SKM-1 treated with dmso at 0.1 percent for 144 hours (cell line): ENCODE measurements around the gene IFT88.
"Not testable (repeated sequence)": the region's sequence is repeated elsewhere in the genome, so short reads cannot be mapped to it uniquely, and the experiment has no call there.

ENCODE experiments used
- DNase-seq: peaks from one replicate; lab custom pipeline; 2025; ENCODE audit not compliant: unreplicated experiment; lab: John Stamatoyannopoulos, UW

The IFT88 gene

DNA sequence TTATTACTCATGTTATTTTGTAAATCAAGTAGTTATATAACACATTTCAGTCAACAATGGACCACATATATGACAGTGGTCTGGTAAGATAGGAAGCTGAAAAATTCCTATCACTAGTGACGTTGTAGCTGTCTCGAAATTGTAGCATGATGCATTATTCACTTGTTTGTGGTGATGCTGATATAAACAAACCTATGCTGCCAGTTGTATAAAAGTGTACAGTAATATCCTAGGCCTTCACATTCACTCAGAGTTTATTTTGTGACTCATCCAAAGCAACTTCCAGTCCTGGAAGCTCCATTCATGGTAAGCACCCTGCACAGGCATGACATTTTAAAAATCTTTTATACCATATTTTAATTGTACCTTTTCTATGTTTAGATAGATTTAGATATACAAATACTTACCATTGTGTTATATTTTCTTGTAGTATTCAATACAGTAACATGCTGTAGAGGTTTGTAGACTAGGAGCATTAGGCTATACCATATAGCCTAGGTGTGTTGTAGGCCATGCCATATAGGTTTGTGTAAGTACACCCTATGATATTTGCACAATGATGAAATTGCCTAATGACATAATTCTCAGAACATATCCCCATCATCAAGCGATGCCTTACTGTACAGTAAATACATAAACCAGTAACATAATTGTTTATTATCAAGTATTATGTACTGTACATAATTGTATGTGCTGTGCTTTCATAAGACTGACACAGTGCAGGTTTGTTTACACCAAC, 49.3 kb downstream of the IFT88 start:
- no peak for DNase-seq

DNA sequence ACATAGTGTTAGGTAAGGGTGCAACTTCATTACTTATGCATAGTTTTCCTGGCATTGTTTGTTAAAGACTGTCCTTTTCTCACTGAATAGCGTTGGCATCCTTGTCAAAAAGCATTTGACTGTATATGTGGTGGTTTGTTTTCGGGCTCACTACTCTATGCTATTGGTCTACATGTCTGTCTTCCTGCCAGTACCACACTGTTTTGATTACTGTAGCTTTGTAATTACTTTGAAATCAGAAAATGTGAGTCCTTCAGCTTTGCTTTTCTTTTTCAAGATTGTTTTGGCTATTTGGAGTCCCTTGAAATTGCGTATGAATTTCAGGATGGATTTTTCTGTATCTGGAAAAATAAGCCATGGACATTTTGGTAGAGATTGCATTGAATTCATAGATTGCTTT, 56.0 kb downstream of the IFT88 start:
- no peak for DNase-seq

DNA sequence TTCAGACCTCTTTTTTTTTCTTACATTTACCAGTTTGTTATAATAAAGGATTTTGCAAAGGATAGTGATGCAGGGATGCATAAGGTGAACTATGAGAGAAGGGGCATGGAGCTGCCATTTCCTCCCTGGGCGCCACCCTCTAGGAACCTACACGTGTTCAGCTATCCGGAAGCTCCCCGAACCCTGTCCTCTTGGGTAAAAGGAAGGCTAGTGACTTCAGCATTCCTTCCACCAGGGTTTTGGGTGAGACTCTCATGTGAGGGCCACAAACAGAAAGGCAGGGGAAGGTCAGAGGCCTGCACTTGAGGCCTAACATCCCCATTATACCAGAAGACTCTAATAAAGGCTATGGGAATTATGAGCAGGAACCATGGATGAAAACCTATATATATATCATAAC, 57.3 kb downstream of the IFT88 start:
- no peak for DNase-seq

DNA sequence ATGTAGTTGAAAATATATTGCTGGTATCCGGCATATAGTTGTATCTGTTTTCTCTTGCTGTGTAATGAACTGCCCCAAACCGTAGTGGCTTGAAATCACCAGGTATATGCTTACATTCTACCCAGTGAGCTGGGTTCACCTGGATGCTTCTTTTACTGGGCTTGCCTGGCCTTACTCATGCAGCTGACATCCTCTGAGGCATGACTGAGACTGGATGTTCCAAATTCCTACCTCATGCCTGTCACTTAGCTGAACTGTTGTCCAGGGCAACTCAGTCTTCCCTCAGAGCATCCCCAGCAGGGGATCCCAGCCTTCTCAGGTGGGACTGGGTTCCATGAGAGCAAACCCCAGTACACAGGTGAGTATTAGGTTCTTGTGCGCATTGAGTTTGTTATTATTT, 66.8 kb downstream of the IFT88 start:
- no peak for DNase-seq

DNA sequence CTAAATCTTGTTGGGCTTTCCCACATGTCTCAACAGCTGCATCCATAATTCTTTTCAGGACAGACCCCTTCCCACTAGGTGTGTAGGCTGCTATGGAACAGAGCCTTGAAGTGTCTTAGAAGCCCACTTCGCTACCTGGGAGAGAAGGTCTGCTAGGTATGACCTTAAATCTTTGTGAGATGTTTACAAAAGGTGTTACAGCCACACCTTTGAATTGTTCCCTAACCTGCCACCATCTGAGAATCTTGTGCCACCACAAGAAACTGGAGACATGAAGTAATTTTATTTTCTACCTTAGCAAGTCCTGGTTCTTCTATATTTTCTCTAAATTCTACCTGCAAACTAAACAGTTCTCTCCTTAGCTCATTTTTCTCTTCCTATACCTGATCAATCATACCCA, 69.1 kb downstream of the IFT88 start:
- DNase-seq: no peak

DNA sequence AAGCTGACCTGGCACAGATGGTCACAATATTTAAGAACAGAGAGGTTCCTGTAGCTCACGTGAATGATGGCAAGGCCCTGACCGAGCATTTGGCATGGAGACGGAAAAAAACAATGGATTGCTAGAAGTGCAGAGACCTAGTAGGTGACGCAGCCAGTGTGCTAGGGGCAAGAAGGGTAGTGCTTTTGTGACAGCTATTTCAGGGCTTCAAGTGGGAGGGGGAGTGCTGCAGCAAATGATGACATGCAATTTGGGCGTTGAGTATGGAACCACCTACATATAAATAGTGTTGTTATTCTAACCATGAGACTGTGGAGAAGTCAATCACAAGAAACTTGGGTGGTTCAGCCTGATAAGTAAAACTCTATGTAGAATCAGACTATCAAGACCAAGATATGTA, 70.9 kb downstream of the IFT88 start:
- no peak for DNase-seq

DNA sequence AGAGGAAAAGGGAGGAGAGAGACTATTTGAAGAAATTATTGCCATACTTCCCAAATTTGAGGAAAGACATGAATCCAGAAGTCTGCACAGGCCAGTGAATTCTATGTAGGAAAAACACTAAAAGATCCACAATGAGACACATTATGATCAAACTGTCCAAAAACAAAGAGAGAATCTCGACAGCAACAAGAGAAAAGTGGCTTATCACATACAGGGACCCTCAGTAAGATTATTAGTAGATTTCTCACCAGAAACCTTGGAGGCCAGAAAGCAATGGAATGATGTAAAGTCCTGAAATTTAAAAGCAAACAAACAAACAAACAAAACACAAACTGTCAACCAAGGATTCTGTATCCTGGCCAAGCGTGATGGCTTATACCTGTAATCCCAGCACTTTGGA, 80.8 kb downstream of the IFT88 start:
- DNase-seq: no peak

DNA sequence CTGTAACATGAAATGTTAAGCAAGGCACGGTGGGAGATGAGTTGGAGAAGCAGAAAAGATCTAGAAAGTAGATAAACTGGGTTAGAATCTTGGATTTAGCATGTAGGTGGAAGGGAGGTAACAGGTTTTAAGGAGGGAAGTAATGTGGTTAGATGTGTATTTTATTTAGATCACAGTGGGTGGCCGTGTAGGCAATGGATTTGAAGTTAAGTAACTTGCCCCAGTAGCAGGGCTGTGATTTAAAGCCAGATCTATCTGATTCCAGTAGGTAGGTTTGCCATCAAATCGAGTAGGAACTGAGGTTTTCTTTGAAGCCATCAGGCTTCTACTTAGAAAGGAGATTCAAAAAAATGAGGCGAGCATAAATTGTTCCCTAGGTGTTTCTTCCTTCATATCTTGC, 86.0 kb downstream of the IFT88 start:
- DNase-seq: no peak

DNA sequence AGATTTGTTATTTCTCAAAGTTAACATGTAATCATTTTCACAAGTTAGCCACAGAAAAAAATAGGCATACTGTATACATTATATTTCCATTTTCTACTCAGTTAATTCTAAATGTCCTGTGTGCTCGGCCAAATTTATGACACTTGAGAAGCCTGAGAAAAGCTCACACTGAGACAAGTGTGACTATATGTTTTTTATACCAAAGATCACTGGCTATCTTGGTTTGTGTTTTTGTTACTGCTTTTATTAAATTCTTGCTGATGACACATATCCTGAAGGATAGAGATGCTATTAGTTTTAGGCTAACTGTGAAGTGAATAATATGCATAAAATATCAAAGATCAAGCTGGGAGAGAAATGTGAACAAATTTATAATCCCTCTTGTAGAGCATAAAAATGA, 87.2 kb downstream of the IFT88 start:
- no peak for DNase-seq

DNA sequence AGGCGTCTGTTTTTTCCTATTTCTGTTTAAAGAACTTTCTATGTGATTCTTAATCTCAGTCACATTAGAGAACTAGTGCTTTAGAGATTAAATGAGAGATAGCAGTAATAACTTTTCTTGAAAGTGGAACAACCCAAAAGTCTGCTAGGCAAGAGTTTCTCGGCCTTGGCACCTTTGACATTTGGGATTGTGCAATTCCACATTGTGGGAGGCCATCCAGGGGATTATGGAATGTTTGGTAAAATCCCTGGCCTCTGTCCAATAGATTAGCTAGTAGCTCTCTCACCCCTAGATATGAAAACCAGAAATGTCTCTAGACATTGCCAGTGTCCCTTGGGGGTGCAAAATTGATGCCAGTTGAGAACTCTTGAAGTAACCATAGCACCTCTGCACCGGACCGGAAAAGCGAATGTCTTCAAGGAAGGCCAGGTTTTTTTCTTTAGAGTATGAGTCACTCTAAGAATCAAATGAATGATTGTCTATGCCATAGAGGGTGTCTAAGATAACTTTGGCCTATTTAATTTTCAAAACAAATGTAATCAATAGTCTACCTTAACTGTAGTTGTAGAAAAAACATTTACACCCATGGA, 91.6 kb downstream of the IFT88 start:
- DNase-seq: no peak

DNA sequence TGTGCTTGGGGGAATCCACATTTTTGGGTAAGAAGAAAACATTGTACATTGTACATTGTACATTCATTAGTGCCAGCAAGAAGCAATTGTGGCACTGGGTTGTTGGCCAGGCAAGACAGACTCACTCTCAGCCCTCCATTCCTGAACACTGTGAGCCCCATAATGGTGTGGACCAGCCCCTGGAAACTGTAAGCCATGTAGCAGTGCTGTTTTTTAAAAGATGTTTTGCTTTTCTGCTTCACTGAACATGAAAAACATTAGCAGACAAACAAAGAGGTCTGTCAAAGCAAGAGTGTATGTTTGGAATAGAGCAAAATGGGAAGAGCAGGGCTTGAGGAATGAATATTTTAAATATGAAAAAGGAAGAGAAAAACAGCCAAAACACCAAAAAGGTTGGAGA, 97.4 kb downstream of the IFT88 start:
- no peak for DNase-seq

DNA sequence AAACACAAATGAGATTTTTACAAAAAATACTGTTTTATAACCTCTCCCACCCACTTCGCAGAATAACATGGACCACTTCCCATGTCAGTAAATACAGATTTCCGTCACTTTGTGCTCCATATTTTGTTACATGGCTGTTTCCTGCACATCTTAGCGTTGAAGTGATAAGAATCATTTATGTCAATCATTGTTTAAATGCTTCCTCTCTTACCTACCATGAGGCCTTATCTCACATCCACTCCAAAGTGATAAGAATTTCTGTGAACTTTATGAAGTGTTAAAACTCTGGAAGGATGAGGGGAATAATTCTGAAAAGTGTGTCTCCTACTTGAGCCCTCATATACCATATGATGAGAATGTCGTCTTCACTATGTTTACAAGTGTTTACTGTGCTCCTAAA, 100.0 kb downstream of the IFT88 start:
- no peak for DNase-seq

DNA sequence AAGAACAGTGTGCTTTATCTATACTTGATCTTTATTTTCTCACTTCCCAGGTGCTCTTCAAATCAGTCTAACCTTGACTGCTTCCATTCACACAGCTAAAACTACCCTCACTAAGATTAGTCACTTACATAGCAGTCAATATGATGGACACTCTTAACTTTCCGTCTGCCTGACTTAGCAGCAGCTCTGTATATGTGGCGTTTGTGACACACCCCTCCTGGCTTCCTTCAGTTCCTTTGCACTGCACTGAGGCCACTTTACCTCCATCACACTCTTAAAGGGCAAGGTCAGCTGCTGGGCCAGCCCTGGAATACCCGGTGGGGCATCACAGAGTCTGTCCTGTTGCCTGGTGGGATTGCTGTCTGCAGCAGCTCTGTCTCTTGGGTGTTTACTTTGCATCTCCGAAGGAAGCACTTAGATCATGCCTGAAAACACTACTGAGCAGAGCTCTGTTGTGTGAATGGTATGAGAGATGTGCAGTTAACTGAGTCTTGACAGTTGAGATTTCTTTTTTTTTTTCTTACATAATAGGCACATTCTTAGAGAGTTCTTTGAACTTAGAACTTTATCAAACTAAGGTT, 101.0 kb downstream of the IFT88 start:
- no peak for DNase-seq

DNA sequence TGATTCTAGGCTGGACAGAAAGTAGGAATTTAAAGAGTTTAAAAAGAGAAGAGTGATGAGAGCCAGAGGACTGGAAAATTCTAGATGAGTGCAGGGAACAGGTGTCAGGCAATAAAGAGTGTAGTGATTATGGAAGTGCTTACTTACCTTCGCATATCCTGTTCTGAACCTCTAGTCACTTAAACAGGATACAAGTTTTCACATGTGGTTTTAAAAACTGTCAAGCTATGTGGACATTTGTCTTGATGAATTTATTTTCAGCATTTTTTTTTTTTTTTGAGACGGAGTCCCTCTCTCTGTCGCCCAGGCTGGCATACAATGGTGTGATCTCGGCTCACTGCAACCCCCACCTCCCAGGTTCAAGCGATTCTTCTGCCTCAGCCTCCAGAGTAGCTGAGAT, 102.2 kb downstream of the IFT88 start:
- no peak for DNase-seq

DNA sequence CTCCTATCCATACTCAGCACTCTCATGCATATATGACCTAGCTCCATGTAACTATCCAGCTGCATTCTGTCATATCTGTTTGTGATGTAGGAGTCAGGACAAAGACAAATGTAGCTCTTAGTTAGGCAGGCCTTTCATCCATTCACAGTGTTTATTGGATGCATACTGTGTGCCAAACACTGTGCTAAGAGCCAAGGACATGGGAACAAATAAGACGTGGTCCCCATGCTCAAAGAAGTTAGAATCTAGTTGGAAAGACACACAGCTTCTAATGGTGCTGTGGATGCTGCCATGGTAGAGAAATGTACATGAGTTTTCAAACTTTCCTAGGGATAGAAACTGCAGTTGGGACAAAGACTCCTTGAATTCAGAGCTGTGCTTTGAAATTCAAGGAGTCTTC, 104.8 kb downstream of the IFT88 start:
- DNase-seq: no peak

DNA sequence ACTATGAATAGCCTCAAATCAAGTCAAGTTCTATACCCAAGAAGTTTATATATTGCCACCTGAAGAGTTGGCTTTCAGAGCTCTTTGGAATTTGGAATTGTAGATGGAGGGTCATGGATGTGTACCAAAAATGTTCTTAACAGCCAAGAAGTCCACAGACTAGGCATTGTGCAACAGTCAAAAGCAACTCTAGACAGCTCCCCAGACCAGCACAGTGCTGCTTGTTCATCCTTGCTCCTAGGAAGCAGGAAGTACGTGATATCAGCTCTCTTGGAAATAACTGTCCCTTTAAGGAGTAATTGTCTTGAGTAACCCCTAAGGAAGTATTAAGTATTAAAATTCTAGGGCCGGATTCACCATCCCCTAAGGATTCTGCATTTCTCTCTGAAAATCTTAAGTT, 105.8 kb downstream of the IFT88 start:
- peak; percentile 6 for DNase-seq

DNA sequence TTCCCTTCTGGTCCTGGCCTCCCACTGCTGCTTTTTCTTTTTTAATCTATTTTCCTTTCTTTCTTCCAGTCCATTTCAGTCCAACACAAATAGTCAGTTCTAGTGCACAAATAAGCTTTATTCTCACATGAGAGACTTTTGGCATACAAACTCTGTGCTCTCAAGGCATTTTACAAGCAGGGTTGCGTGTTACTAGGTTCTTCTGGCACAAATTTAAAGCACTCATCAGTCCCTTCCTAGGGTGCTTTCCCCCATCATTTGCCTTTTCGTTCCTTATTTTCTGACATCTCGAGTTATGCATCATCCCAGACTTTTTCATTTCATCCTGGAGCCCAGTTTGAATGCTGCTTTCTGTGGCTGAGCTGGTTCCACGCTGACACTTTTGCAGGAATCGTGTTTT, 106.8 kb downstream of the IFT88 start:
- no peak for DNase-seq

DNA sequence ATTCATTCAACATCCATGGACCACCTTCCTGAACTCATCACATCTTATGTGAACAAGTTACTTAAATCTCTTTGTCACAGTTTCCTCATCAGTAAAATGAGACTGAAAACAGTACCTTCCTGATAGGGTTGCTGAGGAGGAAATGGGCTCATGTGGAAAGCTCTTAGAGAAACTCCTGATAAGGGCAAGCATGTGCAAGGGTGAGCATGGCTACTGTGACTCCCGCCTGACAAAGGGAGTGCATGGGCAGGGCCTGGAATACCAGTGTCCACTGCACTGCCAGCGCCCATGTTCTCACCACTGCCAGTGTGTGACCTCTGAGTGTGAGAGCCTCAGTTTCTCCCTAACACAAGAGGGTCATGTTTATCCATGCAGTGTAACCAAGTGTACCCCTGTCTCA, 109.3 kb downstream of the IFT88 start:
- DNase-seq: no peak

DNA sequence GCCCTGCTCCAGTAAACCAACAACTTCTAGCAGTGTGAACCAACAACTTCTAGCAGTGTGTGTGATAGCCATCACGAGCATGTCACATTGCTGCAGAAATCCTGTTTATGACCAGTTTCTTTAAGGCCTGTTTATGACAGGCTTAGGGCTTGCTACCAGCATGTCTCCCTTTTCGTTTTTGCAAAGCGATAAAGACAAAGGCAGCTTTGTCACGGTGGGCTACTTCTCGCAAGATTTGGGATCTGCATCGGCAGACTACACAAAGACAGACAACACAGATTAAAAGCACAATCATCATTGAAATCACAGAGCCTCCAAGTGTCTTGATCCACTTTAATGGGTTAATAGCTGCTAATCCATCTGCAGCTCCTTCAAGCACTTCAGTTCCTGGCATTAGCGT, 111.6 kb downstream of the IFT88 start:
- not testable (repeated sequence) for DNase-seq

DNA sequence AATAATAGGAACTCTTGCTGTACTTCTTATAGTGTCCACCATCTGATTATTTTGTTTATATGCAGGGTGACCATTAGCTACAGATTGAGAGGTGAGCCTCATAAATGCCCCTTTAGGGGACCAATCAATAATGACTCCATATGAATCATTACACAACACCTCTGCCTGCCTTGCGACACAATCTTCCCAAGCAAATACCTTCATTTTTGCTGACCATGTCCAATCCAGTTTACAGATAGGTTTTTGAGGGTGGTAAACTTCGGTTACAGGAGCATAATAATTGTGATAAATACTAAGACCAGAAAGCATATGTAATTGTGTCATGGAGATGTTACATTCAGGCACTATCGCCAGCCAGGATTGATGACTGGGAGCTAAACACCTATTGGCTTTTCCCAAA, 112.9 kb downstream of the IFT88 start:
- no peak for DNase-seq

DNA sequence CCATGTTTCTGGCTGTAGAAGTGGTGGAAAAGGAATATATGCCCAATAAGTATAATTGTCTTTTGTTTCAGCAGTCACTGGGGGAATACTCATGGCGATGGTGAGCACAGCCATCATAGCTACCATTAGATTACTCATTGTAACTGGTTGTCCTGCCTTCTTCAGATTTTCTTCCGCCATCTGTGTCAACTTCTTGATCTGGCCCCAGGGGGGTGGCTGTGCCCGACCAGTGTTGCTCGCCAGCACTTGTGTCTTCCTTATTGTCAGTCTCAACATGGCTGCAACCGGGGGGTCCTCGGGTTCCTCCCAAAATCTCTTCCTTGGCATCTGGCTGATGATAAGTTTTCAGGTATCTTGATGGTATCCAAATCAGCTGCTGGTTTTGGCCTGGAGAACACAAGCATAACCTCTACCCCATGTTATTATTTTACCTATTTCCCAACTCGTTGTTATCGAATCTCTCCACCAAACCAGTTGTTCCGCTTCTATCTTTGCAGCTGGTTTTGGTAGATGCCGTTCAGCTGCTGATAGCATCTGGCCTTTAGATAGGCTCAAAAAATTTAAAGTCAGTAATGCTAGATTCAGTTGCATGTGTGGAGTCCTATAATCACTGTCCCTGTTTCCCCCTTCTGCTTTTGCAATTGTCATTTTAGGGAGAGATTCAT, 113.6 kb downstream of the IFT88 start:
- DNase-seq: no peak

DNA sequence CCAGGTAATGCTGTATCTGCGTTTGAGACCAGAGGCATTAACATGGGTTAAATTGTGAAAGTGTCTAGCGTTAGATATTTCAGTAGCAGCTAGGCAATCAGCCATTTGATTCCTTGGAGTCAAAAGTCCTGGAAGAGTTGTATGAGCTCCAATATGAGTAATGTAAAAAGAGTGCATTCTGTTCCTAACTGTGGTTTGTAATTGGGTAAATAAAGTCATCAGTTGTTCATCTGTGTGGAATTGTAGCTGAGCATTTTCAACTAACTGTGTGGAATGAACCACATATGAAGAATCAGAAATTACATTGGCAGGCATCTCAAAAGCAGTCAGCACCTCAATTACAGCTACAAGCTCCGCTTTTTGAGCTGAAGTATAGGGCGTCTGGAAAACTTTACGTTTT, 114.5 kb downstream of the IFT88 start:
- not testable (repeated sequence) for DNase-seq
